Measurements from ENCODE around the gene ADGRA1.
"Not testable (repeated sequence)": the region's sequence is repeated elsewhere in the genome, so short reads cannot be mapped to it uniquely, and the experiment has no call there.

The ADGRA1 gene

GRCh38 chr10:133144771-133145170, 57.0 kb downstream of the ADGRA1 start:
- no peak for TF ChIP-seq PAX5 (IDR thresholded peaks at IDR 0.05; ENCODE audit: insufficient read depth, low read length, severe bottlenecking)
- no peak for TF ChIP-seq POLR2A (IDR thresholded peaks at IDR 0.05; ENCODE audit: low read depth, low read length)
- TF ChIP-seq SPI1 (IDR thresholded peaks at IDR 0.05; ENCODE audit: low read depth, low read length) = no peak
- no peak for TF ChIP-seq POLR2AphosphoS5 (IDR thresholded peaks at IDR 0.05; ENCODE audit: low read depth, low read length)
- no peak for TF ChIP-seq TAF1 (IDR thresholded peaks at IDR 0.05; ENCODE audit: low read depth, low read length)
- no peak for TF ChIP-seq POU2F2 (IDR thresholded peaks at IDR 0.05; ENCODE audit: low read depth, low read length)
- DNase-seq (ENCODE audit: insufficient read length, low spot score) = no peak
- FAIRE-seq = no peak

- FAIRE-seq (no peak), DNase-seq (ENCODE audit: insufficient read length, low spot score) (no peak)
Observed at GRCh38 chr10:133150226-133150625, 62.5 kb downstream of the ADGRA1 start.

GRCh38 chr10:133150656-133151055, 62.9 kb downstream of the ADGRA1 start:
- FAIRE-seq = no peak
- no peak for TF ChIP-seq PAX5 (IDR thresholded peaks at IDR 0.05; ENCODE audit: insufficient read depth, low read length, severe bottlenecking)
- TF ChIP-seq POU2F2 (IDR thresholded peaks at IDR 0.05; ENCODE audit: low read depth, low read length) = no peak
- no peak for TF ChIP-seq POLR2A (IDR thresholded peaks at IDR 0.05; ENCODE audit: low read depth, low read length)
- no peak for TF ChIP-seq POLR2AphosphoS5 (IDR thresholded peaks at IDR 0.05; ENCODE audit: low read depth, low read length)
- TF ChIP-seq SPI1 (IDR thresholded peaks at IDR 0.05; ENCODE audit: low read depth, low read length) = no peak
- no peak for TF ChIP-seq TAF1 (IDR thresholded peaks at IDR 0.05; ENCODE audit: low read depth, low read length)
- no peak for DNase-seq (ENCODE audit: insufficient read length, low spot score)

More at GRCh38 chr10:133150226-133150625, 62.5 kb downstream of the ADGRA1 start:
- no peak for TF ChIP-seq PAX5 (IDR thresholded peaks at IDR 0.05; ENCODE audit: insufficient read depth, low read length, severe bottlenecking)
- no peak for TF ChIP-seq POU2F2 (IDR thresholded peaks at IDR 0.05; ENCODE audit: low read depth, low read length)
- no peak for TF ChIP-seq TAF1 (IDR thresholded peaks at IDR 0.05; ENCODE audit: low read depth, low read length)
- no peak for TF ChIP-seq SPI1 (IDR thresholded peaks at IDR 0.05; ENCODE audit: low read depth, low read length)
- no peak for TF ChIP-seq POLR2A (IDR thresholded peaks at IDR 0.05; ENCODE audit: low read depth, low read length)
- TF ChIP-seq POLR2AphosphoS5 (IDR thresholded peaks at IDR 0.05; ENCODE audit: low read depth, low read length) = no peak

- not testable (repeated sequence) for DNase-seq (ENCODE audit: insufficient read length, low spot score); FAIRE-seq
Observed at GRCh38 chr10:133151071-133151470, 63.3 kb downstream of the ADGRA1 start.

GRCh38 chr10:133151543-133151972, 63.8 kb downstream of the ADGRA1 start:
- TF ChIP-seq TAF1 (IDR thresholded peaks at IDR 0.05; ENCODE audit: low read depth, low read length) = no peak
- no peak for TF ChIP-seq POU2F2 (IDR thresholded peaks at IDR 0.05; ENCODE audit: low read depth, low read length)
- no peak for TF ChIP-seq SPI1 (IDR thresholded peaks at IDR 0.05; ENCODE audit: low read depth, low read length)
- no peak for TF ChIP-seq POLR2A (IDR thresholded peaks at IDR 0.05; ENCODE audit: low read depth, low read length)
- TF ChIP-seq POLR2AphosphoS5 (IDR thresholded peaks at IDR 0.05; ENCODE audit: low read depth, low read length) = no peak
- no peak for TF ChIP-seq PAX5 (IDR thresholded peaks at IDR 0.05; ENCODE audit: insufficient read depth, low read length, severe bottlenecking)
- DNase-seq (ENCODE audit: insufficient read length, low spot score) = no peak
- no peak for FAIRE-seq

GRCh38 chr10:133154411-133154810, 66.7 kb downstream of the ADGRA1 start:
- no peak for FAIRE-seq
- TF ChIP-seq POLR2AphosphoS5 (IDR thresholded peaks at IDR 0.05; ENCODE audit: low read depth, low read length) (no peak), SPI1 (IDR thresholded peaks at IDR 0.05; ENCODE audit: low read depth, low read length) (no peak), POLR2A (IDR thresholded peaks at IDR 0.05; ENCODE audit: low read depth, low read length) (no peak), POU2F2 (IDR thresholded peaks at IDR 0.05; ENCODE audit: low read depth, low read length) (no peak), TAF1 (IDR thresholded peaks at IDR 0.05; ENCODE audit: low read depth, low read length) (no peak), PAX5 (IDR thresholded peaks at IDR 0.05; ENCODE audit: insufficient read depth, low read length, severe bottlenecking) (no peak)
- no peak for DNase-seq (ENCODE audit: insufficient read length, low spot score)

GRCh38 chr10:133154996-133155778, 67.5 kb downstream of the ADGRA1 start:
- DNase-seq (ENCODE audit: insufficient read length, low spot score) = no peak
- FAIRE-seq = no peak
- no peak for TF ChIP-seq SPI1 (IDR thresholded peaks at IDR 0.05; ENCODE audit: low read depth, low read length)
- TF ChIP-seq PAX5 (IDR thresholded peaks at IDR 0.05; ENCODE audit: insufficient read depth, low read length, severe bottlenecking) = no peak
- no peak for TF ChIP-seq POLR2AphosphoS5 (IDR thresholded peaks at IDR 0.05; ENCODE audit: low read depth, low read length)
- no peak for TF ChIP-seq TAF1 (IDR thresholded peaks at IDR 0.05; ENCODE audit: low read depth, low read length)
- TF ChIP-seq POU2F2 (IDR thresholded peaks at IDR 0.05; ENCODE audit: low read depth, low read length) = no peak
- no peak for TF ChIP-seq POLR2A (IDR thresholded peaks at IDR 0.05; ENCODE audit: low read depth, low read length)

- DNase-seq (ENCODE audit: insufficient read length, low spot score) (no peak), FAIRE-seq (peak; percentile 81)
- TF ChIP-seq POU2F2 (IDR thresholded peaks at IDR 0.05; ENCODE audit: low read depth, low read length) (no peak), TAF1 (IDR thresholded peaks at IDR 0.05; ENCODE audit: low read depth, low read length) (no peak), POLR2AphosphoS5 (IDR thresholded peaks at IDR 0.05; ENCODE audit: low read depth, low read length) (no peak), PAX5 (IDR thresholded peaks at IDR 0.05; ENCODE audit: insufficient read depth, low read length, severe bottlenecking) (no peak), POLR2A (IDR thresholded peaks at IDR 0.05; ENCODE audit: low read depth, low read length) (no peak), SPI1 (IDR thresholded peaks at IDR 0.05; ENCODE audit: low read depth, low read length) (no peak)
Observed at GRCh38 chr10:133156674-133157579, 69.2 kb downstream of the ADGRA1 start.
